ENCODE measurements around the gene MAL.

GRCh38 chr2:95039978-95040377, 14.5 kb downstream of the MAL start:
- TF ChIP-seq FOXM1 (IDR thresholded peaks at IDR 0.05; ENCODE audit: borderline replicate concordance) (no peak), FOXK2 (IDR thresholded peaks at IDR 0.05) (no peak), SP1 (IDR thresholded peaks at IDR 0.05) (no peak), ELF4 (IDR thresholded peaks at IDR 0.05) (no peak), BHLHE40 (IDR thresholded peaks at IDR 0.05; ENCODE audit: borderline replicate concordance) (no peak), ZNF384 (IDR thresholded peaks at IDR 0.05) (no peak), FOXA1 (IDR thresholded peaks at IDR 0.05) (no peak), SUZ12 (IDR thresholded peaks at IDR 0.05) (no peak), CTBP1 (IDR thresholded peaks at IDR 0.05; ENCODE audit: borderline replicate concordance) (no peak), TARDBP (IDR thresholded peaks at IDR 0.05) (no peak), LEF1 (IDR thresholded peaks at IDR 0.05; ENCODE audit: borderline replicate concordance) (no peak), ARNT (IDR thresholded peaks at IDR 0.05) (no peak)
